ENCODE data around the gene CEP135. TPM values are rescaled to one million over a fixed set of nuclear protein-coding genes. Genes with fewer than 3 reads are reported as not detected.

The CEP135 gene
- total RNA-seq, 1 donor from 2014 or later: 15.5 TPM

DNA sequence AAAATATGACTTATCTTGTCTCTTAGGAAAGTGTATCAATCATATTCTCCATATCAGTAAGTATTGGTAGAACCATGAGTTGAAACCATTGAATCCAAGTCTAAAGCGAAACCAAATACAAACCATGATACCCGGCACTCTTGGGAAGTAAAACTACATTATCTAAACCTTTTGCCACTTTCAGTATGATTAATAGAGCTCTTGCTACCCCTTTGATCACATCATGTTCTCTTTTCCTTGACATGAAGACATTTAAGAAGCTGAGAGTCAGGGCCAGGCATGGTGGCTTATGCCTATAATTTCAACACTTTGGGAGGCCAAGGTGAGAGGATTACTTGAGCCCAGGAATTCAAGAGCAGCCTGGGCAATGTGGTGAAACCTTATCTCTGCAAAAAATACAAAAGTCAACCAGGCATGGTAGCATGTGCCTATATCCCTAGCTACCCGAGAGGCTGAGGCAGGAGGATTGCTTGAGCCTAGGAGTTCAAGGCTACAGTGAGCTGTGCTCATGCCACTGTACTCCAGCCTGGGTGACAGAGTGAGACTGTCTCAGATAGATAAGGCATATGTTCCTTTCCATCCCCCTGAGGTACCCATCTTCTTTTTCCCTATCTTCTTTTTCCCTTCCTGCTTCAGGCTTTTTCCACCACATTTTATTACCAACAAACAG lies 45.4 kb downstream of the CEP135 start:
- Mint-ChIP-seq H3K27me3 (ENCODE audit: low read depth) (no peaks in the 10 kb centered on the region), H3K27ac (no peak overlapping the region), H3K9me3 (no peaks in the 10 kb centered on the region), H3K36me3 (peaks cover 8% of the 10 kb centered on the region), H3K4me3 (no peak overlapping the region), H3K4me1 (no peaks in the 10 kb centered on the region)
- DNase-seq (ENCODE audit: low spot score in 2 of 2, unreplicated experiment in 2 of 2): no peak
- TF ChIP-seq, protein P1, sequence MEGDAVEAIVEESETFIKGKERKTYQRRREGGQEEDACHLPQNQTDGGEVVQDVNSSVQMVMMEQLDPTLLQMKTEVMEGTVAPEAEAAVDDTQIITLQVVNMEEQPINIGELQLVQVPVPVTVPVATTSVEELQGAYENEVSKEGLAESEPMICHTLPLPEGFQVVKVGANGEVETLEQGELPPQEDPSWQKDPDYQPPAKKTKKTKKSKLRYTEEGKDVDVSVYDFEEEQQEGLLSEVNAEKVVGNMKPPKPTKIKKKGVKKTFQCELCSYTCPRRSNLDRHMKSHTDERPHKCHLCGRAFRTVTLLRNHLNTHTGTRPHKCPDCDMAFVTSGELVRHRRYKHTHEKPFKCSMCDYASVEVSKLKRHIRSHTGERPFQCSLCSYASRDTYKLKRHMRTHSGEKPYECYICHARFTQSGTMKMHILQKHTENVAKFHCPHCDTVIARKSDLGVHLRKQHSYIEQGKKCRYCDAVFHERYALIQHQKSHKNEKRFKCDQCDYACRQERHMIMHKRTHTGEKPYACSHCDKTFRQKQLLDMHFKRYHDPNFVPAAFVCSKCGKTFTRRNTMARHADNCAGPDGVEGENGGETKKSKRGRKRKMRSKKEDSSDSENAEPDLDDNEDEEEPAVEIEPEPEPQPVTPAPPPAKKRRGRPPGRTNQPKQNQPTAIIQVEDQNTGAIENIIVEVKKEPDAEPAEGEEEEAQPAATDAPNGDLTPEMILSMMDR (IDR thresholded peaks at IDR 0.05; ENCODE audit: unreplicated experiment): no peak

DNA sequence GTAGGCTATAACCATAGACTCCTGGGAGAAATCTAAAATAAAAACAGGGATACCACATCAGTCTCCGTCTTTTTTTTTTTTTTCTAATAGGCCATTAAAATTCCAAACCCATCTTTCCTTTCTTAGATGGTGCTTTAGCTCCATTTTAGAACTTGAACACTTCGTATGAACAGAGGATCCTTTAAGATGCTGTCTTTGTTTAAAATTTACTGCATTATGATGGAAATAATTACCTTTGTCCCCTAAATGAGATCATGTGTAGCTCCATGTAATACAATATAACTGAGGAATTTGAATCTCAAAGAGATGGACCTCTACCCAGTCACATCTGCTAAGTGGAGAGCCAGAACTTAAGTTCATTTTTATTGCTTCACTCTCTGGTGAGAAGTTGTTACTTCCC lies 47.9 kb downstream of the CEP135 start:
- DNase-seq (ENCODE audit: low spot score in 2 of 2, unreplicated experiment in 2 of 2): no peak
- Mint-ChIP-seq H3K4me3 (no peak overlapping the region), H3K27ac (no peak overlapping the region), H3K9me3 (peaks cover 14% of the 10 kb centered on the region), H3K4me1 (no peaks in the 10 kb centered on the region), H3K36me3 (peaks cover 29% of the 10 kb centered on the region), H3K27me3 (ENCODE audit: low read depth) (no peaks in the 10 kb centered on the region)
- TF ChIP-seq, protein P1 (IDR thresholded peaks at IDR 0.05; ENCODE audit: unreplicated experiment): no peak

DNA sequence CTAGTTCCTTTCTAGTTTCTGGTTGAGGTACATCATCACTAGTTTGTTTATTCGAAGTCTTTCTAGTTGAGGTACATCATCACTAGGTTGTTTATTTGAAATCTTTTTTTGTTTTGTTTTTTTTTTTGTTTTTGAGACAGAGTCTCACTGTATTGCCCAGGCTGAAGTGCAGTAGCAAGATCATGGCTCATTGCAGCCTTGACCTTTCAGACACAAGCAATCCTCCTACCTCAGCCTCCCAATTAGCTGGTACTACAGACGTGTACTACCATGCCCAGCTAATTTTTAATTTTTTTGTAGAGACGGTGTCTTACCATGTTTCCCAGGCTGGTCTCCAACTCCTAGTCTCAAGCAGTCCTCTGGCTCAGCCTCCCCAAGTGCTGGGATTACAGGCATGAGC lies 54.9 kb downstream of the CEP135 start:
- H3K27me3 Mint-ChIP-seq (ENCODE audit: low read depth): no peaks in the 10 kb centered on the region
- H3K9me3 Mint-ChIP-seq: peaks cover 33% of the 10 kb centered on the region
- TF ChIP-seq, protein P1 (IDR thresholded peaks at IDR 0.05; ENCODE audit: unreplicated experiment): no peak
- H3K36me3 Mint-ChIP-seq: peaks cover 66% of the 10 kb centered on the region
- no peaks in the 10 kb centered on the region for H3K4me1 Mint-ChIP-seq
- no peak overlapping the region for H3K4me3 Mint-ChIP-seq
- H3K27ac Mint-ChIP-seq: no peak overlapping the region
- DNase-seq (ENCODE audit: low spot score in 2 of 2, unreplicated experiment in 2 of 2): no peak

DNA sequence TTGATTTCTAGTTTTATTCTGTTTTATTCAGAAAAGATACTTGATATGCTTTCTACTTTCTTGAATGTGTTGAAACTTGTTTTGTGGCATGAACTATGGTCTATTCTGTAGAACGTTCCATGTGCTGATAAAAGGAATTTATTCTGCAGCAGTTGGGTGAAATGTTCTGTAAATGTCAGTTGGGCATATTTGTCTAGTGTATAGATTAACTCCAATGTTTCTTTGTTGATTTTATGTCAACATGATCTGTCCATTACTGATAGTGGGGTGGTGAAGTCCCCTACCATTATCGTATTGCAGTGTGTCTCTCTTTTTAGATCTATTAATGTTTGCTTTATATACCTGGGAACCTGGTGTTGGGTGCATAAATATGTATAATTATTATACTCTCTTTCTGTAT lies 55.5 kb downstream of the CEP135 start:
- no peaks in the 10 kb centered on the region for H3K27me3 Mint-ChIP-seq (ENCODE audit: low read depth)
- peaks cover 65% of the 10 kb centered on the region for H3K36me3 Mint-ChIP-seq

DNA sequence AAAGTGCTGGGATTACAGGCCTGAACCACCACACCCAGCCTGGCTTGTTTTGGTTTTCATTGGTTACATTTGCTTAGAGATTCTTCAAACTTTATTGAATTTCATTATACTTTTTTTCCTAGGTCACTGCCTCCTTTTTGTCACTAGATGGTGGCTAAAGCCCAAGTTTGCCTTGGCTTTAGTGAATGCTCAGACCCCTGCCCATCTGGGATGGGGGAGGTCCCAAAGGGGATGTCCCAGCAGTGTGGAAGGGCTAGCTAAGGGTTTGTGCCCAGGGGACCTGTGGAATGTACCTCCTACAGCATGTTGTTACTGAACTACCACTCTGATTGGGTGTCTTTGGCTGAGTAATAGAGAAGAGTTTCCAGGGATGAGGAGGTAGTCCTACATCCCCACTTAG lies 58.4 kb downstream of the CEP135 start:
- Mint-ChIP-seq H3K27ac (no peak overlapping the region), H3K4me3 (no peak overlapping the region), H3K4me1 (no peaks in the 10 kb centered on the region), H3K27me3 (ENCODE audit: low read depth) (no peaks in the 10 kb centered on the region), H3K9me3 (peaks cover 14% of the 10 kb centered on the region), H3K36me3 (peaks cover 51% of the 10 kb centered on the region)
- TF ChIP-seq, protein P1 (IDR thresholded peaks at IDR 0.05; ENCODE audit: unreplicated experiment): no peak
- DNase-seq (ENCODE audit: low spot score in 2 of 2, unreplicated experiment in 2 of 2): no peak

More for the DNA sequence above, 55.5 kb downstream of the CEP135 start:
- Mint-ChIP-seq H3K9me3 (peaks cover 33% of the 10 kb centered on the region), H3K4me3 (no peak overlapping the region), H3K4me1 (no peaks in the 10 kb centered on the region), H3K27ac (no peak overlapping the region)
- DNase-seq (ENCODE audit: low spot score in 2 of 2, unreplicated experiment in 2 of 2): no peak
- TF ChIP-seq, protein P1 (IDR thresholded peaks at IDR 0.05; ENCODE audit: unreplicated experiment): no peak

Data from mesothelial cell of epicardium (in vitro differentiated cells).